GM12874 (cell line): ENCODE data around the gene PCNP.

Experiments
- TF ChIP-seq, protein P1 (sequence below): IDR thresholded peaks from 2 replicates; pipeline ENCODE4 v1.5.1; 2011; ENCODE audit warnings: low read depth, mild to moderate bottlenecking, control low read depth, low read length, moderate library complexity; ENCODE audit not compliant: insufficient read depth

PCNP gene, protein sequence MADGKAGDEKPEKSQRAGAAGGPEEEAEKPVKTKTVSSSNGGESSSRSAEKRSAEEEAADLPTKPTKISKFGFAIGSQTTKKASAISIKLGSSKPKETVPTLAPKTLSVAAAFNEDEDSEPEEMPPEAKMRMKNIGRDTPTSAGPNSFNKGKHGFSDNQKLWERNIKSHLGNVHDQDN

DNA sequence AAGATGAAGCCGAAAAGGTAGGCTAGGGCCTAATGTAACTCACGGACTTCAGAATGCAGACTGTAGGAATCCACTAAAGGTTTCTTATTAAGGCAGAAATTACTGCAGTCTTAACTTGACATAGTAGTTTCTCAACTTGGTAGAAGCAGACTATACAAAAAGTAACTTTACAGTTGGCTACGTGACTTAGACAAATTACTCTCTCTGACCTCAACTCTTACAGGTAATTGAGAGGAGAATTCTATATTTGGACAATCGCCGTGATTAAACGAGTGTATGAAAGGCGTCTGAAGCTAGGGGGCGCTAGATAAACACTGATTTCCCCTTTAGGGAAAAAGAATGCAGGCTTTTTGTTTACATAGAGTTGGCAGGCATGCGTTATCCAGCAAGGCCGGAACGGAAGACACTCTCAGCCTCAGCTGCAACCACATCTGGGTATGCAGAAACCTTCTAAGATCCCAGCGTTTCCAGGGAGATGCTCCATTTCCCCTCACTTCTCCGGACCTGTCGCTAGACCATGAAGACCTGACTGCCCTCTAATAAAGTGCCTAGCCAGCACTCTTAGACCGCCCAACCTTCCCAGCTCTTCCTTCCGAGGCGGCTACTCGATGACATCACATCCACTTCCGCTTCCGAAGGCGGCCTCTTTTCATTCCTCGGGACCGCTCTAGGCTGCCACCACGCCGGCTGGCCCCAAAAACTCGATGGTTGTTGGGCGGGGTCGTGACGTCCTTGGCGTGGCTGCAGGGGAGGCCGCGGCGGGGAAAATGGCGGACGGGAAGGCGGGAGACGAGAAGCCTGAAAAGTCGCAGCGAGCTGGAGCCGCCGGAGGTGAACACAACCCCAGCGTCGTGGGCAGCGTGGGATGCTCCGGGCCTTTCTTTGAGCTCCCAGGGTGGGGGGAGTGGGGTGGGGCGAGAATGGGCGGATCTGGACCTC lies at the start of gene PCNP:
TSS of gene PCNP (plus strand) at position 732 of the 939 bp plus-strand sequence. CDS start at position 768, 36 bp downstream.
- TF ChIP-seq, protein P1, sequence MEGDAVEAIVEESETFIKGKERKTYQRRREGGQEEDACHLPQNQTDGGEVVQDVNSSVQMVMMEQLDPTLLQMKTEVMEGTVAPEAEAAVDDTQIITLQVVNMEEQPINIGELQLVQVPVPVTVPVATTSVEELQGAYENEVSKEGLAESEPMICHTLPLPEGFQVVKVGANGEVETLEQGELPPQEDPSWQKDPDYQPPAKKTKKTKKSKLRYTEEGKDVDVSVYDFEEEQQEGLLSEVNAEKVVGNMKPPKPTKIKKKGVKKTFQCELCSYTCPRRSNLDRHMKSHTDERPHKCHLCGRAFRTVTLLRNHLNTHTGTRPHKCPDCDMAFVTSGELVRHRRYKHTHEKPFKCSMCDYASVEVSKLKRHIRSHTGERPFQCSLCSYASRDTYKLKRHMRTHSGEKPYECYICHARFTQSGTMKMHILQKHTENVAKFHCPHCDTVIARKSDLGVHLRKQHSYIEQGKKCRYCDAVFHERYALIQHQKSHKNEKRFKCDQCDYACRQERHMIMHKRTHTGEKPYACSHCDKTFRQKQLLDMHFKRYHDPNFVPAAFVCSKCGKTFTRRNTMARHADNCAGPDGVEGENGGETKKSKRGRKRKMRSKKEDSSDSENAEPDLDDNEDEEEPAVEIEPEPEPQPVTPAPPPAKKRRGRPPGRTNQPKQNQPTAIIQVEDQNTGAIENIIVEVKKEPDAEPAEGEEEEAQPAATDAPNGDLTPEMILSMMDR = peak; percentile 63

DNA sequence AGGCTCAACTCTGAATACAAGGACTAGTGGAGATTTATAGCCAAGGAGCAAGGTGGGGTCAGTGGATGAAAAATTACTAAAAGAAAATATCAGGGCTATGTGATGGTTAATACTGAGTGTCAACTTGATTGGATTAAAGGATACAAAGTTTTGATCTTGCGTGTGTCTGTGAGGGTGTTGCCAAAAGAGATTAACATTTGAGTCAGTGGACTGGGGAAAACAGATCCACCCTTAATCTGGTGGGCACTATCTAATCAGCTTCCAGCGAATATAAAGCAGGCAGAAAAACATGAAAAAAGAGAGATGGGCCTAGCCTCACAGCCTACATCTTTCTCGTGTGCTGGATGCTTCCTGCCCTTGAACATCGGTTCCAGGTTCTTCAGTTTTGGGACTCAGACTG lies 46.5 kb upstream of the PCNP start:
- TF ChIP-seq, protein P1 = no peak

DNA sequence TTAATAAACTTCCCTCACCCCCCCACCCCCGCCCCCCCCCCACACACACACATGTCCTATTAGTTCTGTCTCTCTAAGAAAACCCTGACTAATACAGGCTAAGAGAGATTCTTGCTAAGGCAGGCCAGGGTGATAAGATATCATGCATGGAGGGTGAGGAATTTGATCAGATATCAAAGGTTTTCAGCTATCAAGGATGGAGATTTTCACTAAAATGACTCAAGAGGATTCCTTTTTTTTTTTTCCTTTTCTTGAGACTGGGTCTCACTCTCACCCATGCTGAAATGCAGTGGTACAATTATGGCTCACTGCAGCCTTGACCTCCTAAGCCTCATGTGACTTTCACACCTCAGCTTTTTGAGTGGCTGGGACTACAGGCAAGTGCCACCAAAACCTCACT lies 46.1 kb upstream of the PCNP start:
- TF ChIP-seq, protein P1 = no peak

DNA sequence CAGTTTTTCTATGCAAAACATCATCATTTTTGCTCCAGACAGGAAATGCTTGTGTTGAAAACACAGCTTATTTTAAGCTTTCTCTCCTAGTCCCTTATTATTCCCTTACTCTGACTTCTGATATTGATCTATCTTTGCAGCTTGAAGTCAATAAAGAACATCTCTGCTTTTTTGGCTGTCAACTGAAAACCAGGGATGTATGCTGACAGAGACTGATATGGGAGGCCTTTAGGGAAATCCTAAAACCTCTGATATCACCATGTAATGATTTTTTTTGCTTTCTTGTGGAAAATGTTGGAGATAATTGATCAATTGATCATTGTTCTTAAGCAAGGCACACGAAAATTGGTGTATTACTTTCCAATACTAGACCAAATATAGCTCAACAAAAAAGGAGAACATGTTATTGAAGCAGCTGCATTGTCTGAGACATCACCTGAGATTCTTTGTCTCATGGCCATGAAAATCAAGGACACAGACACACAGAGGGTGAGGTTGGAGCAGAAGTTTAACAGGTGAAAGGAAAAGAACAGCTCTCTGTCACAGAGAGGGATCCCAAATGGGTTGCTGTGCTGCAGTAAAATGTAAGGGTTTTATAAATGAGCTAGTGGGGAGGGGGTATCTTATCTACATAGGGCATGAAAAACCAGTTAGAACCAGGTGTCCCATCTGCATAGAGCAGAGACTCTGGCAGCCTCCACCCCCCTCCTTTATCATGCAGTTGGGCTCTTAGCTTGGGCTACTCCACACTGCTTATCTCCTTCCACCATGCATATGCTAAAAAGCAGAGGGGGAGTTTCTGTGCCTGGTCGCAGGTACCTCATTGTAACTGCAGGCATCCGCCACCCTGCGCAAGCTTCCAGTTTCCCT lies 43.9 kb upstream of the PCNP start:
- TF ChIP-seq, protein P1 = no peak

DNA sequence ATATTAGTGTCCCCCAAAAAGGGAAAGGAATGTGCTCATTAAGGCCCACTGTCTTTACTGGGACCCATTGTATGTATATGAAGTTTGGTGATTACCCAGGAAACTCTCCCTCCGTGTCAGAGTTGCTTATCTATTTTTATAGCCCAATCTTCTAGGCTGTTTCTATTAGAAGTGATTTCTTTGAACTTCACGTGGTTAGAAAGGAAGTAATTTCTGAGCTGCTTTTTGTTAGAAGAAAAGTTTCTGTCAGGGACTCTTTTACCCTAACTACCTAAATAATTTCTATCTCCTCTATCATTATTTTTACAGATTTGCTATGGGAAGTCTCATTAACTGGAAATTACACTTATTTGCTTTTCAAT lies 43.3 kb upstream of the PCNP start:
- TF ChIP-seq, protein P1 = no peak

DNA sequence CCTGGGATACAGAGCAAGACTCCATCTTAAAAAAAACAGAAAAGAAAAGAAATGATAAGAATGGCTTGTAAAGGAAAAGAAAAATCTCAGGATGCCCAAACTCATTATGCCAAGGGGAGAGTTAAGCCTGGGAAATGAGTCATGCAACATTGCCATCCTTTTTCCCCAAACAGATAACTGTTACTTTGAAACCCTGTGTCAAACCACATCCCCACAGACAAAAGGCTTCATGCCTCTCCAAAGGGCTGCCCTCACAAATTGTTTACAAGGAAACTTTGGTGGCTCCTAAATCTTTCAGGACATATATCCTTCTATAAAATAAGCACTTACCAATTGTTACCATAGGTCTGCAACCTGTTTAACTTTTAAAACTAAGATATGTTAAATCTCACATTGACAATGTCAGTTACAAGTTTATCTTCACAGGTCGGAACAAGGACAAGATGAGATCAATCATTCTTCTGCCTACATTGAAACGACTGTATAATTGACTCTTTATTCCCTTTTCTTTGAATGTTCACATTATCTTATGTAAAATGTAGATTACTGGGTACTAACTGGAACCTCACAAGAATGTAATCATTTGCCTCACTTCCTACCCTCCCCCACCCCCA lies 42.4 kb upstream of the PCNP start:
- TF ChIP-seq, protein P1 = no peak
